NCI-H446 treated with DMSO at 0.1 percent for 48 hours (cell line): ENCODE data around the gene DOP1B.

ENCODE experiments used
- DNase-seq: peaks from one replicate; lab custom pipeline; 2025; lab: John Stamatoyannopoulos, UW

Gene DOP1B

DNA sequence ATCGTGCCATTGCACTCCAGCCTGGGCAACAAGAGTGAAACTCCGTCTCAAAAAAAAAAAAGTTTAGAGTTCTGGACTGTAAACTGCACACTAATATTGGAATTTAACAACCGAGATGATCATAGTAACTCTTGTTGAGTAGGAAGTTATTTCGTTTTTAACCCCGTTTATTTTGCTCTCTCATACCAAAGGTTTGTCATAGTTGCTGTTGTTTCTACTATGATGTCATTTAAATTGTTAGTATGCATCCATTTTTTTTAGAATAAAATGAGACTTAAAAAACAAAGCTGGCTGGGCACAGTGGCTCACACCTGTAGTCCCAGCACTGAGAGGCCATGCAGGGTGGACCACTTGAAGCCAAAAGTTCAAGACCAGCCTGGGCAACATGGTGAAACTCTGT lies 49.3 kb downstream of the DOP1B start:
- DNase-seq, result no peak
